NCI-H128 (cell line): ENCODE data around the gene GSTA2.
"Not testable (repeated sequence)": the region's sequence is repeated elsewhere in the genome, so short reads cannot be mapped to it uniquely, and the experiment has no call there.

ENCODE experiments used
- DNase-seq: peaks from one replicate; lab custom pipeline; 2025; ENCODE audit not compliant: unreplicated experiment; lab: John Stamatoyannopoulos, UW

Gene GSTA2

GRCh38 chr6:52726193-52726542 is 37.1 kb downstream of the GSTA2 start:
- DNase-seq: no peak

GRCh38 chr6:52725535-52726192 is 37.6 kb downstream of the GSTA2 start:
- DNase-seq: no peak

GRCh38 chr6:52725143-52725534 is 38.1 kb downstream of the GSTA2 start:
- no peak for DNase-seq

- peak; percentile 30 for DNase-seq
These were observed 38.7 kb downstream of the GSTA2 start for GRCh38 chr6:52724406-52725121.

- DNase-seq: no peak
These were observed 39.3 kb downstream of the GSTA2 start for GRCh38 chr6:52724042-52724405.

GRCh38 chr6:52720321-52720720 is 43.0 kb downstream of the GSTA2 start:
- no peak for DNase-seq

GRCh38 chr6:52718550-52718949 is 44.7 kb downstream of the GSTA2 start:
- no peak for DNase-seq

GRCh38 chr6:52714761-52715160 is 48.5 kb downstream of the GSTA2 start:
- not testable (repeated sequence) for DNase-seq

- no peak for DNase-seq
These were observed 51.1 kb downstream of the GSTA2 start for GRCh38 chr6:52712136-52712535.

GRCh38 chr6:52707963-52708680 is 55.2 kb downstream of the GSTA2 start:
- no peak for DNase-seq

GRCh38 chr6:52706001-52706400 is 57.3 kb downstream of the GSTA2 start:
- DNase-seq: no peak

- DNase-seq: not testable (repeated sequence)
These were observed 58.3 kb downstream of the GSTA2 start for GRCh38 chr6:52704781-52705502.

GRCh38 chr6:52704060-52704459 is 59.2 kb downstream of the GSTA2 start:
- no peak for DNase-seq
